Loucy (cell line): ENCODE results near the gene DTNBP1.

Source experiments
- H2AFZ ChIP-seq: fragments of 200-600 bp; sonication (generic); 2 replicates; pipeline ENCODE4 v1.6.0; 2016; ENCODE audit warnings: antibody characterized with exemption, mild to moderate bottlenecking, low read length, moderate library complexity
- H3F3A ChIP-seq: fragments of 200-600 bp; 2 replicates; pipeline ENCODE4 v1.6.0; 2016; ENCODE audit warnings: antibody characterized with exemption, low read depth, mild to moderate bottlenecking
- H3K27me3 ChIP-seq: fragments of 200-600 bp; sonication (generic); 2 replicates; pipeline ENCODE4 v1.6.1; 2014; ENCODE audit warnings: low read length, mild to moderate bottlenecking; ENCODE audit not compliant: insufficient read depth, poor library complexity, severe bottlenecking
- H3K36me3 ChIP-seq: fragments of 200-600 bp; sonication (generic); 2 replicates; pipeline ENCODE4 v1.6.1; 2016; ENCODE audit warnings: low read length; ENCODE audit not compliant: insufficient read depth
- H3K4me1 ChIP-seq: fragments of 200-600 bp; sonication (generic); 2 replicates; pipeline ENCODE4 v1.5.1; 2014; ENCODE audit warnings: low read length, mild to moderate bottlenecking; ENCODE audit not compliant: insufficient read depth, poor library complexity, severe bottlenecking
- H3K4me2 ChIP-seq: fragments of 200-600 bp; sonication (generic); 2 replicates; pipeline ENCODE4 v1.6.0; 2014; ENCODE audit warnings: antibody characterized with exemption, low read length, low read depth, mild to moderate bottlenecking; ENCODE audit not compliant: poor library complexity, severe bottlenecking
- H3K4me3 ChIP-seq: fragments of 200-600 bp; sonication (generic); 2 replicates; pipeline ENCODE4 v1.5.1; 2014; ENCODE audit warnings: low read length, mild to moderate bottlenecking, mixed read lengths; ENCODE audit not compliant: poor library complexity, severe bottlenecking
- H3K79me2 ChIP-seq: fragments of 200-600 bp; sonication (generic); 2 replicates; pipeline ENCODE4 v1.6.1; 2014; ENCODE audit warnings: low read length; ENCODE audit not compliant: insufficient read depth
- H3K9ac ChIP-seq: fragments of 200-600 bp; sonication (generic); 2 replicates; pipeline ENCODE4 v1.6.0; 2014; ENCODE audit warnings: mild to moderate bottlenecking, low read depth, low read length, moderate library complexity; ENCODE audit not compliant: poor library complexity, severe bottlenecking
- H3K9me2 ChIP-seq: fragments of 200-600 bp; sonication (generic); replicated peaks from 2 replicates; pipeline ENCODE4 v1.6.1; 2016; ENCODE audit warnings: low read depth, low read length, mixed read lengths
- H3K9me3 ChIP-seq: fragments of 200-600 bp; sonication (generic); 2 replicates; pipeline ENCODE4 v1.6.1; 2014; ENCODE audit warnings: mild to moderate bottlenecking, antibody characterized with exemption, low read length, low read depth; ENCODE audit not compliant: insufficient read depth
- H4K20me1 ChIP-seq: fragments of 200-600 bp; sonication (generic); 2 replicates; pipeline ENCODE4 v1.6.0; 2014; ENCODE audit warnings: antibody characterized with exemption, low read length, mild to moderate bottlenecking; ENCODE audit not compliant: insufficient read depth, poor library complexity, severe bottlenecking
- EZH2phosphoT487 ChIP-seq: fragments of 200-600 bp; IDR thresholded peaks from 2 replicates; pipeline ENCODE4 v1.6.1; 2018; ENCODE audit warnings: antibody characterized with exemption, mild to moderate bottlenecking, moderate library complexity, borderline replicate concordance
- TF ChIP-seq, protein P1 (sequence below): fragments of 200-600 bp; sonication (generic); conservative IDR thresholded peaks from 2 replicates; pipeline ENCODE4 v1.5.1; 2014; ENCODE audit warnings: mild to moderate bottlenecking, antibody characterized with exemption, low read length

DTNBP1 gene

DNA sequence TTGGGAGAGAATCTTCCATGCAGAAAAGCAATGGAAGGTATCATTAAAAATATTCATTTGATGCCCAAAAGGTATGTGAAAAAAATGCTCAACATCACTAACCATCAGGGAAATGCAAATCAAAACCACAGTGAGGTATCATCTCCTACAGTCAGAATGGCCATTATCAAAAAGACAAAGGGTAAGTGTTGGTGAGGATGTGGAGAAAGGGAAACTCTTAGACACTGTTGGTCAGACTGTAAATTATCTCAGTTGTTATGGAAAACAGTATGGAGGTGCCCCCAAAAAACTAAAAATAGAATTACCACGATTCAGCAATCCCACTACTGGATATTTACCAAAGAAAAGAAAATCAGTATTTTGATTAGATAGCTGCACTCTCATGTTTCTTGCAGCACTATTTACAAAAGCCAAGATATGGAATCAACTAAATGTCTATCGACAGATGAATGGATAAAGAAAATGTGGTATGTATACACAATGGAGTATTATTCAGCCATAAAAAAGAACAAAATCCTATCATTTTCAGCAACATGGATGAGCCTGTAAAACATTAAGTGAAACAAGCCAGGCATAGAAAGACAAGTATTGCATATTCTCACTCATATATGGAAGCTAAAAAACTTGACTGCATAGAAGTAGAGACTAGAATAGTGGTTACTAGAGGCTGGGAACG lies 84.0 kb downstream of the DTNBP1 start:
- no peaks in the 10 kb centered on the region for H3K9me3 ChIP-seq
- no peaks in the 10 kb centered on the region for H3K36me3 ChIP-seq
- H3F3A ChIP-seq: no peaks in the 10 kb centered on the region
- TF ChIP-seq, protein P1, sequence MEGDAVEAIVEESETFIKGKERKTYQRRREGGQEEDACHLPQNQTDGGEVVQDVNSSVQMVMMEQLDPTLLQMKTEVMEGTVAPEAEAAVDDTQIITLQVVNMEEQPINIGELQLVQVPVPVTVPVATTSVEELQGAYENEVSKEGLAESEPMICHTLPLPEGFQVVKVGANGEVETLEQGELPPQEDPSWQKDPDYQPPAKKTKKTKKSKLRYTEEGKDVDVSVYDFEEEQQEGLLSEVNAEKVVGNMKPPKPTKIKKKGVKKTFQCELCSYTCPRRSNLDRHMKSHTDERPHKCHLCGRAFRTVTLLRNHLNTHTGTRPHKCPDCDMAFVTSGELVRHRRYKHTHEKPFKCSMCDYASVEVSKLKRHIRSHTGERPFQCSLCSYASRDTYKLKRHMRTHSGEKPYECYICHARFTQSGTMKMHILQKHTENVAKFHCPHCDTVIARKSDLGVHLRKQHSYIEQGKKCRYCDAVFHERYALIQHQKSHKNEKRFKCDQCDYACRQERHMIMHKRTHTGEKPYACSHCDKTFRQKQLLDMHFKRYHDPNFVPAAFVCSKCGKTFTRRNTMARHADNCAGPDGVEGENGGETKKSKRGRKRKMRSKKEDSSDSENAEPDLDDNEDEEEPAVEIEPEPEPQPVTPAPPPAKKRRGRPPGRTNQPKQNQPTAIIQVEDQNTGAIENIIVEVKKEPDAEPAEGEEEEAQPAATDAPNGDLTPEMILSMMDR: no peak
- TF ChIP-seq EZH2phosphoT487: no peak
- no peak overlapping the region for H3K9ac ChIP-seq
- no peak overlapping the region for H2AFZ ChIP-seq
- no peaks in the 10 kb centered on the region for H3K27me3 ChIP-seq
- H3K4me3 ChIP-seq: no peak overlapping the region
- H3K4me2 ChIP-seq: no peak overlapping the region
- H3K4me1 ChIP-seq: peaks cover 8% of the 10 kb centered on the region
- no peaks in the 10 kb centered on the region for H3K9me2 ChIP-seq
- H4K20me1 ChIP-seq: no peaks in the 10 kb centered on the region
- H3K79me2 ChIP-seq: peaks cover 15% of the 10 kb centered on the region

GRCh38 chr6:15577550-15578171 lies 85.2 kb downstream of the DTNBP1 start:
- no peaks in the 10 kb centered on the region for H3K9me2 ChIP-seq
- H3K27me3 ChIP-seq: no peaks in the 10 kb centered on the region
- TF ChIP-seq, protein P1: no peak
- no peaks in the 10 kb centered on the region for H4K20me1 ChIP-seq
- no peaks in the 10 kb centered on the region for H3K9me3 ChIP-seq
- no peaks in the 10 kb centered on the region for H3K36me3 ChIP-seq
- no peak overlapping the region for H2AFZ ChIP-seq
- no peak overlapping the region for H3K4me3 ChIP-seq
- H3F3A ChIP-seq: no peaks in the 10 kb centered on the region
- peaks cover 8% of the 10 kb centered on the region for H3K4me1 ChIP-seq
- peaks cover 15% of the 10 kb centered on the region; the same call in 1 of the 2 replicates for H3K79me2 ChIP-seq
- no peak overlapping the region for H3K4me2 ChIP-seq
- H3K9ac ChIP-seq: no peak overlapping the region

- H3K9ac ChIP-seq: no peak overlapping the region
- peaks cover 8% of the 10 kb centered on the region for H3K4me1 ChIP-seq
- no peak overlapping the region for H2AFZ ChIP-seq
- H3K4me2 ChIP-seq: no peak overlapping the region
- no peaks in the 10 kb centered on the region for H3K9me3 ChIP-seq
- no peaks in the 10 kb centered on the region for H3F3A ChIP-seq
- no peaks in the 10 kb centered on the region for H4K20me1 ChIP-seq
- TF ChIP-seq, protein P1: no peak
- no peak for TF ChIP-seq EZH2phosphoT487
- H3K36me3 ChIP-seq: no peaks in the 10 kb centered on the region
- H3K4me3 ChIP-seq: no peak overlapping the region
- H3K27me3 ChIP-seq: no peaks in the 10 kb centered on the region
- no peaks in the 10 kb centered on the region for H3K9me2 ChIP-seq
- peaks cover 15% of the 10 kb centered on the region; the same call in 1 of the 2 replicates for H3K79me2 ChIP-seq
Observed at GRCh38 chr6:15577106-15577505, 85.7 kb downstream of the DTNBP1 start.
